K562 (cell line): Measurements from ENCODE around the gene LILRA5. TPM values are rescaled to one million over a fixed set of nuclear protein-coding genes. Genes with fewer than 3 reads are reported as not detected.
"Not testable (repeated sequence)": the region's sequence is repeated elsewhere in the genome, so short reads cannot be mapped to it uniquely, and the experiment has no call there.

Source experiments
- ATAC-seq: fragments of 200-7000 bp; cut with Tn5 transposase; 3 replicates; pipeline ENCODE4 v1.9.1; 2020; ENCODE audit warnings: moderate library complexity
- BruUV-seq: library from RNA; stranded (reverse); fragments of 400-500 nt; replicated peaks from 2 replicates; lab custom pipeline; 2021; lab: Mats Ljungman, UMichigan
- CTCF ChIA-PET: fragments of 300-600 bp; formaldehyde crosslinking; extraction: SDS; loops from one replicate; lab custom pipeline; 2021; ENCODE audit warnings: low intra/inter-chr PET ratio; lab: Yijun Ruan, JAX
- POLR2A ChIA-PET: fragments of 300-600, 350-650 bp; sonication (Branson Sonifier 250); formaldehyde crosslinking; extraction: SDS; loops from one replicate; lab custom pipeline; 2021; ENCODE audit warnings: antibody characterized with exemption, inconsistent platforms; lab: Yijun Ruan, JAX
- DNase-seq, 4 experiments: peaks; one replicate each; pipeline versions ENCODE4 v3.0.0 to v3.0.0-alpha.2; 2011 to 2018; ENCODE audit warnings: low spot score in 3 of 4, mixed read lengths in 3 of 4; ENCODE audit errors: extremely low read depth in 1 of 4
- FAIRE-seq: peaks from 2 replicates; lab custom pipeline; 2011; peaks lifted over from hg19 to GRCh38; lab: Jason Lieb, UNC
- H2AFZ ChIP-seq: 2 replicates; pipeline ENCODE4 v1.6.0; 2011; ENCODE audit warnings: low read depth, low read length, control low read depth, inconsistent platforms
- H3K27ac ChIP-seq: fragments of 200-600 bp; 3 replicates; pipeline ENCODE4 v1.8.0; 2011; ENCODE audit warnings: low read depth, mild to moderate bottlenecking, control low read depth, inconsistent platforms, low read length, moderate library complexity, mixed read lengths; ENCODE audit errors: extremely low read depth
- H3K27me3 ChIP-seq, 2 experiments: fragments of 300-600 bp in 1 of 2; 2 replicates in 1 of 2; 3 replicates in 1 of 2; pipeline versions ENCODE4 v1.6.0 to v1.8.0; 2011; ENCODE audit warnings: inconsistent platforms in 2 of 2, low read length in 2 of 2, mild to moderate bottlenecking in 1 of 2, mixed read lengths in 1 of 2, moderate library complexity in 1 of 2; ENCODE audit not compliant: control insufficient read depth in 2 of 2, insufficient read depth in 2 of 2
- H3K36me3 ChIP-seq: fragments of 300-600 bp; 3 replicates; pipeline ENCODE4 v1.8.0; 2011; ENCODE audit warnings: mild to moderate bottlenecking, low read length, inconsistent platforms; ENCODE audit not compliant: control insufficient read depth, insufficient read depth
- H3K4me1 ChIP-seq, 2 experiments: fragments of 200-600 bp in 1 of 2; replicated peaks in 1 of 2; 2 replicates in 1 of 2; 3 replicates in 1 of 2; pipeline versions ENCODE4 v1.5.1 to v1.8.0; 2011; ENCODE audit warnings: inconsistent platforms in 2 of 2, low read length in 2 of 2, mild to moderate bottlenecking in 1 of 2, mixed read lengths in 1 of 2, moderate library complexity in 1 of 2; ENCODE audit not compliant: control insufficient read depth in 2 of 2, insufficient read depth in 2 of 2
- H3K4me2 ChIP-seq: 2 replicates; pipeline ENCODE4 v1.6.1; 2011; ENCODE audit warnings: low read length, control low read depth, inconsistent platforms, mixed read lengths; ENCODE audit not compliant: insufficient read depth
- H3K4me3 ChIP-seq: fragments of 200-600 bp; sonication (generic), shearing (Covaris generic); 2 replicates; pipeline ENCODE4 v1.5.1; 2016; ENCODE audit warnings: control low read depth, inconsistent platforms
- H3K79me2 ChIP-seq: fragments of 200-600 bp; 3 replicates; pipeline ENCODE4 v1.8.0; 2011; ENCODE audit warnings: low read length, inconsistent platforms; ENCODE audit not compliant: control insufficient read depth, insufficient read depth
- H3K9ac ChIP-seq, 2 experiments: 2 replicates each; pipeline versions ENCODE4 v1.6.0 to v1.6.1; 2011; ENCODE audit warnings: low read depth in 2 of 2, low read length in 2 of 2, control low read depth in 1 of 2, inconsistent platforms in 1 of 2, mild to moderate bottlenecking in 1 of 2, mixed read lengths in 1 of 2; ENCODE audit not compliant: insufficient read depth in 1 of 2
- H3K9me1 ChIP-seq: one replicate; pipeline ENCODE4 v1.6.0; 2011; ENCODE audit warnings: inconsistent platforms, mild to moderate bottlenecking, low read length, moderate library complexity; ENCODE audit not compliant: control insufficient read depth, insufficient read depth
- H3K9me3 ChIP-seq: replicated peaks from 2 replicates; pipeline ENCODE4 v1.5.1; 2011; ENCODE audit warnings: low read depth, low read length, inconsistent platforms; ENCODE audit not compliant: control insufficient read depth, insufficient read depth
- H4K20me1 ChIP-seq: replicated peaks from 2 replicates; pipeline ENCODE4 v1.6.1; 2011; ENCODE audit warnings: low read length, inconsistent platforms, mixed read lengths; ENCODE audit not compliant: control insufficient read depth, insufficient read depth
- CBFA2T2 ChIP-seq: fragments of 450-650 bp; conservative IDR thresholded peaks from 2 replicates; pipeline ENCODE4 v1.6.1; 2017; ENCODE audit warnings: mild to moderate bottlenecking
- FOXK2 ChIP-seq, 2 experiments: fragments of 450-650 bp; IDR thresholded peaks in 1 of 2; conservative IDR thresholded peaks in 1 of 2; 2 replicates each; pipeline ENCODE4 v1.6.1; 2016; ENCODE audit warnings: low read depth in 2 of 2, mild to moderate bottlenecking in 1 of 2
- HNRNPK ChIP-seq: fragments of 200-400 bp; formaldehyde crosslinking; IDR thresholded peaks from one replicate; pipeline ENCODE4 v1.6.1; 2018; ENCODE audit warnings: mild to moderate bottlenecking, low read depth, low read length; ENCODE audit not compliant: poor library complexity, severe bottlenecking
- KDM2B ChIP-seq: fragments of 250-450 bp; sonication (Bioruptor Pico); IDR thresholded peaks from 2 replicates; pipeline ENCODE4 v1.8.0; 2021; ENCODE audit warnings: mild to moderate bottlenecking, moderate library complexity
- PTRF ChIP-seq: fragments of 450-650 bp; IDR thresholded peaks from 2 replicates; pipeline ENCODE4 v1.6.1; 2016; ENCODE audit warnings: mild to moderate bottlenecking, missing genetic modification characterization, missing compliant biosample characterization
- SMARCA4 ChIP-seq: fragments of 450-650 bp; IDR thresholded peaks from 2 replicates; pipeline ENCODE4 v1.6.1; 2016
- ZNF444 ChIP-seq: fragments of 250-450 bp; sonication (Bioruptor Pico); IDR thresholded peaks from 2 replicates; pipeline ENCODE4 v1.4.0; 2020; ENCODE audit warnings: mild to moderate bottlenecking, moderate library complexity
- whole genome bisulfite sequencing: fragments of 100-300 bp; shearing (Covaris generic); methylation state at CpG from one replicate; pipeline ENCODE4 v1.1.6; 2016; ENCODE audit warnings: low coverage, mixed read lengths; ENCODE audit not compliant: insufficient coverage; ENCODE audit errors: missing lambda C conversion rate; 5-methylcytosine and 5-hydroxymethylcytosine counted together
- in situ Hi-C: fragments of 300-500 bp; cut with MboI; formaldehyde crosslinking; loops from 4 replicates; pipeline ENCODE4 v1.15.0; 2018; ENCODE audit warnings: inconsistent platforms, mixed read lengths
- intact Hi-C: fragments of 100-400 bp; cut with micrococcal nuclease; formaldehyde crosslinking; loops from 2 replicates; pipeline ENCODE4 v1.14.2; 2022
- polyA plus RNA-seq, 8 experiments: library from polyadenylated mRNA; depleted of rRNA in 4 of 8; stranded (reverse) in 5 of 8; unstranded in 3 of 8; fragments of >200 nt; fragmentation: Nextera tagmentation in 2 of 8; fragmentation: Illumina TruSeq in 1 of 8; extraction: Ambion mirVana in 2 of 8; extraction: Trizol in 1 of 8; gene quantifications; 2 replicates each; pipeline versions ENCODE4 v1.2.1 to v1.2.3, GENCODE V29; 2011 to 2014; ENCODE audit warnings: inconsistent platforms in 1 of 8, missing spikeins in 1 of 8
- total RNA-seq, 7 experiments: library from RNA; depleted of rRNA in 6 of 7; stranded (reverse); fragments of >200 nt in 6 of 7; fragmentation: Illumina TruSeq in 2 of 7; extraction: Trizol in 2 of 7; gene quantifications; 2 replicates each; pipeline versions ENCODE4 v1.2.1 to v1.2.3, GENCODE V29; 2011 to 2021; ENCODE audit warnings: low replicate concordance in 1 of 7
- TF ChIP-seq, protein P1 (sequence below): fragments of 250-450 bp; sonication (Bioruptor Pico); IDR thresholded peaks from 2 replicates; pipeline ENCODE4 v1.5.0; 2021
- TF ChIP-seq, protein P2 (sequence below): fragments of 150-350 bp; conservative IDR thresholded peaks from 2 replicates; pipeline ENCODE4 v1.6.1; 2014; ENCODE audit warnings: low read length

Gene LILRA5
- total and polyA plus RNA-seq, 9 of the 15 experiments (the other 6 are each of a cell fraction or from before 2014, with no cell fraction given) = not detected

DNA sequence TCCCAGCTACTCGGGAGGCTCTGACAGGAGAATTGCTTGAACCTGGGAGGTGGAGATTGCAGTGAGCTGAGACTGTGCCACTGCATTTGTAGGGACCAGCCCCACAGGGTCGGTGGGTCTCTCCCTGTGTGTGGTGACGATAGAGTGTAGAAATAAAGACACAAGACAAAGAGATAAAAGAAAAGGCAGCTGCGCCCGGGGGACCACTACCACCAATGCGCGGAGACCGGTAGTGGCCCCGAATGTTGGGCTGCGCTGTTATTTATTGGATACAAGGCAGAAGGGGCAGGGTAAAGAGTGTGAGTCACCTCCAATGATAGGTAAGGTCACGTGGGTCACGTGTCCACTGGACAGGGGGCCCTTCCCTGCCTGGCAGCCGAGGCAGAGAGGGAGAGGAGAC lies 9.3 kb upstream of the LILRA5 start:
- H3K36me3 ChIP-seq, H2AFZ ChIP-seq, H3K9ac ChIP-seq, H3K9me3 ChIP-seq, ATAC-seq, BruUV-seq, H3K79me2 ChIP-seq, H3K4me3 ChIP-seq, POLR2A ChIA-PET, H3K9me1 ChIP-seq, intact Hi-C loops, H3K4me2 ChIP-seq, CTCF ChIA-PET, FAIRE-seq, H3K4me1 ChIP-seq, in situ Hi-C loops, DNase-seq, H3K27ac ChIP-seq, H4K20me1 ChIP-seq: not testable (repeated sequence)
- 36% methylated on average over 10 of the region's 13 CpGs for WGBS
- H3K27me3 ChIP-seq = peaks cover 20 to 28% of the 10 kb centered on the region in 2 experiments

- no peaks in the 10 kb centered on the region for H3K79me2 ChIP-seq
- no peaks in the 10 kb centered on the region for H3K9me1 ChIP-seq
- no peak overlapping the region for H3K27ac ChIP-seq
- intact Hi-C loops = no loop called here
- 4% methylated on average over 14 of the region's 14 CpGs for WGBS
- H3K4me2 ChIP-seq = no peak overlapping the region
- H3K4me3 ChIP-seq = no peak overlapping the region
- no peaks in the 10 kb centered on the region for H3K36me3 ChIP-seq
- H4K20me1 ChIP-seq = no peaks in the 10 kb centered on the region
- no peak overlapping the region for H3K9ac ChIP-seq
- no peaks in the 10 kb centered on the region for H3K9me3 ChIP-seq
- no peak overlapping the region for H2AFZ ChIP-seq
- no TSS peak for BruUV-seq
- no peak for DNase-seq
- peaks cover 23 to 40% of the 10 kb centered on the region in 2 experiments for H3K27me3 ChIP-seq
- no peak for FAIRE-seq
- POLR2A ChIA-PET = no interaction called here
- no peak for TF ChIP-seq KDM2B
- TF ChIP-seq PTRF (tag) = no peak
- TF ChIP-seq HNRNPK = no peak
- no peak for TF ChIP-seq CBFA2T2
- TF ChIP-seq, protein P1, sequence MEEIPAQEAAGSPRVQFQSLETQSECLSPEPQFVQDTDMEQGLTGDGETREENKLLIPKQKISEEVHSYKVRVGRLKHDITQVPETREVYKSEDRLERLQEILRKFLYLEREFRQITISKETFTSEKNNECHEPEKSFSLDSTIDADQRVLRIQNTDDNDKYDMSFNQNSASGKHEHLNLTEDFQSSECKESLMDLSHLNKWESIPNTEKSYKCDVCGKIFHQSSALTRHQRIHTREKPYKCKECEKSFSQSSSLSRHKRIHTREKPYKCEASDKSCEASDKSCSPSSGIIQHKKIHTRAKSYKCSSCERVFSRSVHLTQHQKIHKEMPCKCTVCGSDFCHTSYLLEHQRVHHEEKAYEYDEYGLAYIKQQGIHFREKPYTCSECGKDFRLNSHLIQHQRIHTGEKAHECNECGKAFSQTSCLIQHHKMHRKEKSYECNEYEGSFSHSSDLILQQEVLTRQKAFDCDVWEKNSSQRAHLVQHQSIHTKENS = no peak
- TF ChIP-seq, protein P2, sequence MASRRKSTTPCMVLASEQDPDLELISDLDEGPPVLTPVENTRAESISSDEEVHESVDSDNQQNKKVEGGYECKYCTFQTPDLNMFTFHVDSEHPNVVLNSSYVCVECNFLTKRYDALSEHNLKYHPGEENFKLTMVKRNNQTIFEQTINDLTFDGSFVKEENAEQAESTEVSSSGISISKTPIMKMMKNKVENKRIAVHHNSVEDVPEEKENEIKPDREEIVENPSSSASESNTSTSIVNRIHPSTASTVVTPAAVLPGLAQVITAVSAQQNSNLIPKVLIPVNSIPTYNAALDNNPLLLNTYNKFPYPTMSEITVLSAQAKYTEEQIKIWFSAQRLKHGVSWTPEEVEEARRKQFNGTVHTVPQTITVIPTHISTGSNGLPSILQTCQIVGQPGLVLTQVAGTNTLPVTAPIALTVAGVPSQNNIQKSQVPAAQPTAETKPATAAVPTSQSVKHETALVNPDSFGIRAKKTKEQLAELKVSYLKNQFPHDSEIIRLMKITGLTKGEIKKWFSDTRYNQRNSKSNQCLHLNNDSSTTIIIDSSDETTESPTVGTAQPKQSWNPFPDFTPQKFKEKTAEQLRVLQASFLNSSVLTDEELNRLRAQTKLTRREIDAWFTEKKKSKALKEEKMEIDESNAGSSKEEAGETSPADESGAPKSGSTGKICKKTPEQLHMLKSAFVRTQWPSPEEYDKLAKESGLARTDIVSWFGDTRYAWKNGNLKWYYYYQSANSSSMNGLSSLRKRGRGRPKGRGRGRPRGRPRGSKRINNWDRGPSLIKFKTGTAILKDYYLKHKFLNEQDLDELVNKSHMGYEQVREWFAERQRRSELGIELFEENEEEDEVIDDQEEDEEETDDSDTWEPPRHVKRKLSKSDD = no peak
- no peak for TF ChIP-seq SMARCA4
- no peak for TF ChIP-seq FOXK2 (conservative IDR thresholded peaks at IDR 0.05 in 1 of 2, IDR thresholded peaks at IDR 0.05 in 1 of 2; ENCODE audit: low read depth in 2 of 2)
- TF ChIP-seq ZNF444 (CRISPR knock-in tag) = no peak
- no peaks in the 10 kb centered on the region for H3K4me1 ChIP-seq
- ATAC-seq = no peak
- in situ Hi-C loops = no loop called here
- CTCF ChIA-PET = no interaction called here
Measured at GRCh38 chr19:54319892-54320670, 7.1 kb upstream of the LILRA5 start.
